IMR-90 (cell line): Measurements from ENCODE around the gene ZCCHC24.

Source experiments
- CEBPB ChIP-seq: IDR thresholded peaks from 2 replicates; pipeline ENCODE4 v1.6.1; 2012; ENCODE audit warnings: low read depth, low read length, improper control_type of control experiment
- CHD1 ChIP-seq: IDR thresholded peaks from 2 replicates; pipeline ENCODE4 v1.6.1; 2012; ENCODE audit warnings: low read depth, low read length, improper control_type of control experiment
- FOS ChIP-seq: fragments of 150-350 bp; IDR thresholded peaks from 2 replicates; pipeline ENCODE4 v1.6.1; 2016; ENCODE audit warnings: low read depth, low read length
- MAFK ChIP-seq: IDR thresholded peaks from 2 replicates; pipeline ENCODE4 v1.6.1; 2012; ENCODE audit warnings: low read depth, low read length, improper control_type of control experiment
- MAZ ChIP-seq: IDR thresholded peaks from 2 replicates; pipeline ENCODE4 v1.6.1; 2012; ENCODE audit warnings: low read depth, mild to moderate bottlenecking, low read length, improper control_type of control experiment, moderate library complexity, borderline replicate concordance
- MXI1 ChIP-seq: IDR thresholded peaks from 2 replicates; pipeline ENCODE4 v1.6.1; 2012; ENCODE audit warnings: low read depth, mild to moderate bottlenecking, low read length, moderate library complexity, borderline replicate concordance
- NFE2L2 ChIP-seq: fragments of 150-350 bp; IDR thresholded peaks from 2 replicates; pipeline ENCODE4 v1.6.1; 2016; ENCODE audit warnings: low read depth, mild to moderate bottlenecking, low read length
- POLR2A ChIP-seq: IDR thresholded peaks from 2 replicates; pipeline ENCODE4 v1.6.1; 2012; ENCODE audit warnings: mild to moderate bottlenecking, low read depth, low read length
- RAD21 ChIP-seq: IDR thresholded peaks from 2 replicates; pipeline ENCODE4 v1.6.1; 2012; ENCODE audit warnings: low read length, improper control_type of control experiment
- RFX5 ChIP-seq: IDR thresholded peaks from 2 replicates; pipeline ENCODE4 v1.8.0; 2012; ENCODE audit warnings: low read depth, mild to moderate bottlenecking, low read length, moderate library complexity
- SMC3 ChIP-seq: fragments of 150-350 bp; IDR thresholded peaks from 2 replicates; pipeline ENCODE4 v1.6.1; 2016; ENCODE audit warnings: low read depth, mild to moderate bottlenecking, antibody characterized with exemption, low read length, moderate library complexity
- TF ChIP-seq, protein P1 (sequence below): conservative IDR thresholded peaks from 2 replicates; pipeline ENCODE4 v1.5.1; 2012; ENCODE audit warnings: mild to moderate bottlenecking, low read depth, low read length, improper control_type of control experiment
- TF ChIP-seq, protein P2 (sequence below): fragments of 150-350 bp; IDR thresholded peaks from 2 replicates; pipeline ENCODE4 v1.6.1; 2017; ENCODE audit warnings: mild to moderate bottlenecking, antibody characterized with exemption, low read length, low read depth

GRCh38 chr10:79441433-79441832, 4.0 kb downstream of the ZCCHC24 start:
- TF ChIP-seq, protein P1, sequence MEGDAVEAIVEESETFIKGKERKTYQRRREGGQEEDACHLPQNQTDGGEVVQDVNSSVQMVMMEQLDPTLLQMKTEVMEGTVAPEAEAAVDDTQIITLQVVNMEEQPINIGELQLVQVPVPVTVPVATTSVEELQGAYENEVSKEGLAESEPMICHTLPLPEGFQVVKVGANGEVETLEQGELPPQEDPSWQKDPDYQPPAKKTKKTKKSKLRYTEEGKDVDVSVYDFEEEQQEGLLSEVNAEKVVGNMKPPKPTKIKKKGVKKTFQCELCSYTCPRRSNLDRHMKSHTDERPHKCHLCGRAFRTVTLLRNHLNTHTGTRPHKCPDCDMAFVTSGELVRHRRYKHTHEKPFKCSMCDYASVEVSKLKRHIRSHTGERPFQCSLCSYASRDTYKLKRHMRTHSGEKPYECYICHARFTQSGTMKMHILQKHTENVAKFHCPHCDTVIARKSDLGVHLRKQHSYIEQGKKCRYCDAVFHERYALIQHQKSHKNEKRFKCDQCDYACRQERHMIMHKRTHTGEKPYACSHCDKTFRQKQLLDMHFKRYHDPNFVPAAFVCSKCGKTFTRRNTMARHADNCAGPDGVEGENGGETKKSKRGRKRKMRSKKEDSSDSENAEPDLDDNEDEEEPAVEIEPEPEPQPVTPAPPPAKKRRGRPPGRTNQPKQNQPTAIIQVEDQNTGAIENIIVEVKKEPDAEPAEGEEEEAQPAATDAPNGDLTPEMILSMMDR: no peak
- TF ChIP-seq SMC3 (no peak), CEBPB (no peak), POLR2A (no peak), MAFK (no peak), NFE2L2 (no peak), FOS (no peak), RFX5 (no peak), MAZ (no peak), RAD21 (no peak), CHD1 (no peak), MXI1 (no peak)
- TF ChIP-seq, protein P2, sequence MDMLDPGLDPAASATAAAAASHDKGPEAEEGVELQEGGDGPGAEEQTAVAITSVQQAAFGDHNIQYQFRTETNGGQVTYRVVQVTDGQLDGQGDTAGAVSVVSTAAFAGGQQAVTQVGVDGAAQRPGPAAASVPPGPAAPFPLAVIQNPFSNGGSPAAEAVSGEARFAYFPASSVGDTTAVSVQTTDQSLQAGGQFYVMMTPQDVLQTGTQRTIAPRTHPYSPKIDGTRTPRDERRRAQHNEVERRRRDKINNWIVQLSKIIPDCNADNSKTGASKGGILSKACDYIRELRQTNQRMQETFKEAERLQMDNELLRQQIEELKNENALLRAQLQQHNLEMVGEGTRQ: no peak
